Testis (tissue), 3 donors: Measurements from ENCODE around the gene KLHL29. TPM values are rescaled to one million over a fixed set of nuclear protein-coding genes. Genes with fewer than 3 reads are reported as not detected.

ENCODE experiments used
- DNase-seq: peaks from one replicate; pipeline ENCODE4 v3.0.0-alpha.2; 2019
- H3K27ac ChIP-seq, 2 donors: fragments of 200-600 bp; sonication (generic); one replicate each; pipeline ENCODE4 v1.5.1; 2019
- H3K27me3 ChIP-seq: fragments of 200-600 bp; sonication (generic); one replicate; pipeline ENCODE4 v1.5.1; 2019
- H3K36me3 ChIP-seq: fragments of 200-600 bp; sonication (generic); one replicate; pipeline ENCODE4 v1.5.1; 2017; ENCODE audit warnings: low read depth; ENCODE audit errors: missing control alignments
- H3K4me1 ChIP-seq: fragments of 200-600 bp; sonication (generic); one replicate; pipeline ENCODE4 v1.5.1; 2019
- H3K4me3 ChIP-seq, 2 donors: fragments of 200-600 bp; sonication (generic); one replicate each; pipeline ENCODE4 v1.5.1; 2017 to 2019
- H3K9me3 ChIP-seq: fragments of 200-600 bp; sonication (generic); one replicate; pipeline ENCODE4 v1.5.1; 2017
- POLR2A ChIP-seq: fragments of 450-650 bp; IDR thresholded peaks from one replicate; pipeline ENCODE4 v1.6.1; 2017; ENCODE audit warnings: antibody characterized with exemption, mild to moderate bottlenecking, moderate library complexity
- WGBS, 2 donors: methylation state at CpG; one replicate each; pipeline ENCODE4 v1.1.5; 2018; 5-methylcytosine and 5-hydroxymethylcytosine counted together
- intact Hi-C: fragments of 100-400 bp; cut with DNase I; formaldehyde crosslinking; loops from one replicate; pipeline ENCODE4 v1.15.1; 2023; ENCODE audit warnings: low total_unique reads
- polyA plus RNA-seq: library from polyadenylated mRNA; stranded (reverse); fragments of 350-450 nt; fragmentation: Illumina TruSeq; extraction: RNeasy Lipid Tissue Mini Kit (QIAGEN cat#74804); gene quantifications from one replicate; pipeline ENCODE4 v1.2.3, GENCODE V29; 2014; ENCODE audit warnings: low read depth, low replicate concordance; ENCODE audit not compliant: insufficient read depth
- total RNA-seq, 2 donors: library from RNA; depleted of rRNA; stranded (reverse); fragments of >200 nt; gene quantifications; one replicate each; pipeline ENCODE4 v1.2.3, GENCODE V29; 2016
- TF ChIP-seq, protein P1 (sequence below), 3 experiments: fragments of 450-650 bp in 2 of 3; fragments of 200-600 bp in 1 of 3; sonication (generic) in 1 of 3; IDR thresholded peaks; one replicate each; pipeline ENCODE4 v1.5.1; 2016 to 2019; ENCODE audit warnings: antibody characterized with exemption in 3 of 3, mild to moderate bottlenecking in 2 of 3, moderate library complexity in 1 of 3

The KLHL29 gene
- total and polyA plus RNA-seq, 3 donors from 2014 or later: 3.3 to 10.9 (median 7.9) TPM

DNA sequence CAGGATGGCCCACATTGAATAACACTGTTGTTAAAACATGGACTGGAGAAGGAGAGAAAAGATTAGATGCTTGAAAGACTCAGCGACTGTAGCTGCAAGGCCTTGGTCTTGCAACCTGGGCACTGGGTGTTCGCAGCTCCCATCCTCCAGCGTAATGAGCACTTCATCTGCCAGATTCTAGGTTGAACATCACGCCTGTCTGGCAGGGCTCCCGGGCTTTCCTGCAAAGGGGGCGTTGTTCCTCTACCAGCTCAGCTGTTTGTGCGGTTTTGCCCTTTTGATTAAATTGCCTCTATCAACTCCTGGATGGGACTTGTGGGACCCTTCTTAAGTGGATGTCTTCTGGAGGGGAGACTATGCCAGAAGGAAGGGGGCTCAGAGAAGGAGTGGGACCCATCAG, 215.4 kb downstream of the KLHL29 start:
- Histone ChIP-seq H3K27ac (no peak overlapping the region), H3K27me3 (no peaks in the 10 kb centered on the region), H3K4me1 (no peaks in the 10 kb centered on the region), H3K9me3 (no peaks in the 10 kb centered on the region), H3K36me3 (no peaks in the 10 kb centered on the region), H3K4me3 (no peak overlapping the region)
- WGBS, 2 donors: 76 to 86% methylated on average over 7 of the region's 7 CpGs
- TF ChIP-seq, protein P1, sequence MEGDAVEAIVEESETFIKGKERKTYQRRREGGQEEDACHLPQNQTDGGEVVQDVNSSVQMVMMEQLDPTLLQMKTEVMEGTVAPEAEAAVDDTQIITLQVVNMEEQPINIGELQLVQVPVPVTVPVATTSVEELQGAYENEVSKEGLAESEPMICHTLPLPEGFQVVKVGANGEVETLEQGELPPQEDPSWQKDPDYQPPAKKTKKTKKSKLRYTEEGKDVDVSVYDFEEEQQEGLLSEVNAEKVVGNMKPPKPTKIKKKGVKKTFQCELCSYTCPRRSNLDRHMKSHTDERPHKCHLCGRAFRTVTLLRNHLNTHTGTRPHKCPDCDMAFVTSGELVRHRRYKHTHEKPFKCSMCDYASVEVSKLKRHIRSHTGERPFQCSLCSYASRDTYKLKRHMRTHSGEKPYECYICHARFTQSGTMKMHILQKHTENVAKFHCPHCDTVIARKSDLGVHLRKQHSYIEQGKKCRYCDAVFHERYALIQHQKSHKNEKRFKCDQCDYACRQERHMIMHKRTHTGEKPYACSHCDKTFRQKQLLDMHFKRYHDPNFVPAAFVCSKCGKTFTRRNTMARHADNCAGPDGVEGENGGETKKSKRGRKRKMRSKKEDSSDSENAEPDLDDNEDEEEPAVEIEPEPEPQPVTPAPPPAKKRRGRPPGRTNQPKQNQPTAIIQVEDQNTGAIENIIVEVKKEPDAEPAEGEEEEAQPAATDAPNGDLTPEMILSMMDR (IDR thresholded peaks at IDR 0.05): no peak
- TF ChIP-seq POLR2A: no peak
- intact Hi-C loops: no loop called here
- DNase-seq: no peak

DNA sequence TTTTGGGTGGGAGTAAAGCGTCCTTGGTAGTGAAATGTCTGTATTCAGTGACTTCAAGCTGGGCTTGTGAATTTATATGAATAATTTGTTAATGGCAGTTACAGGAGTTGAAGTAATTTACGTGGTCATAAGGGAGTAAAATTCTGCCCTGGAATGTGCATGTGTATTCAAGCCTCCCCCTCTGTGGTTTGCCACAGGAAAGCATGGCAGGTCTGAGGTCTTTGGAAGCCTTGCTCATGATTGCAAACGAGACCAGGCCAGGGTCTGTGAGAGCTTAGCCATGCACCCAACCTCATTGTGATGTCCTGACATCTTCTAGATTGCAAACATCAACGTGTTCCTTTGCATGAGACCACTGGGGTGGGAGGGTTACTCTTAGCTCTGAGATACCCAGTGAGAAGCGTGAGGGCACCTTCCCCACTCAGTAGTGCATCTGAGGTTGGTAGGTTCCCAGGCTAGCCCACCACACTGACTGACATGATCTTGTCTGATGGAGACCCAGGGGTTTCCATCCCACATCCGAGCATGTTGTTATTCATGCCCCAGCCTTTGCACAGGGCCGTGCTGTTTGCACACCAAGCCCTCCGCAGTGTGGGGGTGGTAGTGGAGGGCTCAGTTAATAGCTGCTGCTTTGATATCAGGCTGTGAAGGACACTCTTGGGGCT, 216.5 kb downstream of the KLHL29 start:
- WGBS, 2 donors: 76 to 83% methylated on average over 8 of the region's 8 CpGs

DNA sequence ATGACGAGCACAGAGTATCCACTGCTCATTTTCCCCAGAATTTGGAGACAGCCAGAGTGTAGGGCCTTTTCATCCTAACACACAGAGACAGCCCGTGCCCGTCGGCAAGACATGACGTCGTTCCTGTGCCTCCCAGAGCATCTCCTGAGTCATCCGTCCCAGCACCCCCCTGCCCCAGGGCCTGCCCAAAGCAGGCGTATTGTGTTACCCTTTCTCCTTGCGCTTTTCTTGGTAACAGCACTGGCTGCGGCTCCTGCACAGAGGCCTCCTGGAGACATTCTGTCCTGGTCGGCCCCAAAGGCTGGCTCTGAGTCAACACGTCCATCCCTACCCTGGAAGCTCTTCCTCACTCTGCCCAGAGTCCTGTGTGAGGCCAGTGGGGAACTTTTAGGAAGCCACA, 217.1 kb downstream of the KLHL29 start:
- DNase-seq: peak; percentile 49

More for the DNA sequence above, 216.5 kb downstream of the KLHL29 start:
- TF ChIP-seq, protein P1 (IDR thresholded peaks at IDR 0.05): no peak
- no peak for TF ChIP-seq POLR2A
- Histone ChIP-seq H3K4me3 (no peak overlapping the region), H3K4me1 (no peaks in the 10 kb centered on the region), H3K27ac (peak overlapping the region in 1 of 2 donors; percentile 66), H3K27me3 (no peaks in the 10 kb centered on the region), H3K36me3 (no peaks in the 10 kb centered on the region), H3K9me3 (no peaks in the 10 kb centered on the region)
- DNase-seq: no peak
- intact Hi-C loops: no loop called here

DNA sequence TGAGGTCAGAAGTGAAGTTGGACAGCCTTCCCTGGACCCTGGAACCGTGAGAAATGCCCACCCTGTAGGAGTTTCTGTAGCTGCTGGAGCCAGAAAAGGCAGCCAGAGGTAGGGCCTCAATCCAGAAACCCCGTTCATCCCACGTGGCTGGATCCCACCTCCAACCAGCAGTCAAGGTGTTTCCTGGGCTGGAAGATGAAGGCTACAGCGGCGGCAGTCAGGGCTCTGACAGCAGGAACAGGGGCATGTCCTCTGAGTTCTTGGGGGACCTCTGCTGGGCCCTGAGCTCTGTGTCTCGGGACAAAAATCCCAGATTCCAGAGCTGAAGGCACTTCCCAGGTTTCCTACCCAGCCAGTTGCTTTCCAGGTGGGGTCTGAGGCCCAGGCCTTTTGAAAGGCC, 218.2 kb downstream of the KLHL29 start:
- WGBS, 2 donors: 88% methylated on average over 4 to 6 of the region's 6 CpGs
- Histone ChIP-seq H3K4me3 (no peak overlapping the region), H3K9me3 (no peaks in the 10 kb centered on the region), H3K36me3 (no peaks in the 10 kb centered on the region), H3K27me3 (no peaks in the 10 kb centered on the region), H3K4me1 (no peaks in the 10 kb centered on the region), H3K27ac (no peak overlapping the region)
- intact Hi-C loops: no loop called here
- no peak for TF ChIP-seq POLR2A
- TF ChIP-seq, protein P1 (IDR thresholded peaks at IDR 0.05): no peak
- no peak for DNase-seq

More for the DNA sequence above, 217.1 kb downstream of the KLHL29 start:
- Histone ChIP-seq H3K9me3 (no peaks in the 10 kb centered on the region), H3K4me3 (no peak overlapping the region), H3K36me3 (no peaks in the 10 kb centered on the region), H3K27me3 (no peaks in the 10 kb centered on the region), H3K4me1 (no peaks in the 10 kb centered on the region), H3K27ac (peak overlapping the region in 1 of 2 donors; percentile 66)
- WGBS, 2 donors: 68 to 70% methylated on average over 10 to 12 of the region's 12 CpGs
- no peak for TF ChIP-seq POLR2A
- TF ChIP-seq, protein P1 (IDR thresholded peaks at IDR 0.05): no peak
- intact Hi-C loops: no loop called here

DNA sequence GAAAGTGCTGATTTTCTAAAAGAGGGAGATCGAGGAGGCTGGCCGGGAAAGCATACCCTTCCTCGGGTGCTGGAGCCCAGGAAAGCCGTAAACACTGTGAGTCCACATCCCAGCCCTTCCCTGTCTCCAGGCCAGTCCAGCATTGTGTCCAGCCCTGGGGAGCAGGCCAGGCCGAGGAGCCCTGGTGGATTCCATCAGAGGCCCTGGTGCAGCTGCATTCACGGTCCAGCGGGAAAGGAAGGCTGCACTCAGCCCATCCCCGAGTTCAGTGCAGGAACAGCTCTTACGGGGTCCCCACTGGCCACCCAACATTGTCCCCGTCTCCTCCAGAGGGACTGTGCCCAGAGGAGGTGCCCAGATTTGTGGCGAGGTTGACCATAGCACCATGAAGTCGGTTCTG, 218.6 kb downstream of the KLHL29 start:
- intact Hi-C loops: no loop called here
- TF ChIP-seq POLR2A: no peak
- TF ChIP-seq, protein P1 (IDR thresholded peaks at IDR 0.05): no peak
- no peak overlapping the region for H3K27ac ChIP-seq
- H3K9me3 ChIP-seq: no peaks in the 10 kb centered on the region
- no peaks in the 10 kb centered on the region for H3K36me3 ChIP-seq
- H3K4me3 ChIP-seq: no peak overlapping the region
- no peaks in the 10 kb centered on the region for H3K4me1 ChIP-seq
- WGBS, 2 donors: 88 to 92% methylated on average over 6 to 12 of the region's 12 CpGs
- H3K27me3 ChIP-seq: no peaks in the 10 kb centered on the region
- no peak for DNase-seq
